SK-N-MC (cell line): ENCODE results near the gene THY1.

Experiments
- EZH2 ChIP-seq: fragments of 200-600 bp; sonication (generic); IDR thresholded peaks from one replicate; pipeline ENCODE4 v1.6.1; 2017; ENCODE audit warnings: antibody characterized with exemption
- POLR2AphosphoS5 ChIP-seq: IDR thresholded peaks from 2 replicates; pipeline ENCODE4 v1.6.1; 2012; ENCODE audit warnings: mild to moderate bottlenecking, low read depth, low read length, borderline replicate concordance

DNA sequence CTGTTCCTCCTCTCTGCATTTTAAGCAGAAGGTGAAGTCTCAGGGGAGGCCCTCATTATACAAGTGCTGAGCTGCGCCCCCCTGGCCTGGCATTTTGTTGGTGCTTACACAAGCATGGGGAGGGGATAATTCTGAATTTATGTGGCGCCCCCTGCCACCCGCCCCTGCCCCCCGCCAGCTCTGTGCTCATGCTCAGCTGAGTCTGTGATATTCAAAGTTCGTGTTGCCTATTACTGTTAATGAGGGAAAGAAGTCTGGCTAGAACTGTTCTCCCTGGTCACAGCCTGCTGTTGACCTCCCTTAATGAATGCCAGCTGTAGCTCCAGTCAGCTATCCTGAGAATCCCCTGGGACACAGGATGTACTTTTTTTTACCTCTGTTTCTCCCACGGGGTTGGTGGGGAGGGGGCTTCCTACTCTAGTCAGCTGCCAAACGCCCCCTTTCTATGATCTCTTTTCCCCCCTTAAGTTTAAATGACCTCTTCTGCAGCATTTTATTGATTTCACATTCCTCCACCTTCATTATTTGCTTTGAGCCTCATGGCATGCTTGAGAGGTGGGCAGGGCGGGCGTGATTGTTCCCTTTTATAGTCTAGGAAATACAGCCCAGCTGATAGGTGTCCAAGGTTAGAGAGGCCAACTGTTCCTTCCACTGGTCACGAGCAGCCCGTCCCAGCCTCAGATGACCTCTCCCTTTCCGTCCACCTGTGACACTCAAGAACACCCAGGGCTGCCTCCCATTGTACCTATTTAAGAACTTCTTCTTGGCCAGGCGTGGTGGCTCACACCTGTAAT is 53.6 kb downstream of the THY1 start:
- TF ChIP-seq POLR2AphosphoS5 = no peak
- TF ChIP-seq EZH2 = no peak
